HCT116 (cell line): ENCODE results near the gene LHPP. TPM values are rescaled to one million over a fixed set of nuclear protein-coding genes. Genes with fewer than 3 reads are reported as not detected.

Source experiments
- ATAC-seq: fragments of 200-7000 bp; cut with Tn5 transposase; 2 replicates; pipeline ENCODE4 v1.9.1; 2020; ENCODE audit warnings: mild to moderate bottlenecking, moderate library complexity
- BruUV-seq: library from RNA; stranded (reverse); fragments of 400-500 nt; replicated peaks from 2 replicates; lab custom pipeline; 2021; lab: Mats Ljungman, UMichigan
- CTCF ChIA-PET: fragments of 300-600 bp; sonication (Branson Sonifier 250); formaldehyde crosslinking; loops from one replicate; lab custom pipeline; 2021; ENCODE audit warnings: antibody characterized with exemption; lab: Charles Lee
- POLR2A ChIA-PET: fragments of 300-600, 350-600 bp; sonication (Branson Sonifier 250); formaldehyde crosslinking; loops from one replicate; lab custom pipeline; 2021; ENCODE audit warnings: antibody characterized with exemption; lab: Charles Lee
- RAD21 ChIA-PET, 2 experiments: fragments of 300-600 bp; sonication (Branson Sonifier 250); formaldehyde crosslinking; loops; one replicate each; lab custom pipeline; 2023; ENCODE audit warnings: low total read pairs in 2 of 2; ENCODE audit not compliant: uncharacterized antibody in 2 of 2, unreplicated experiment in 2 of 2, low non-redundant PET in 1 of 2; lab: Charles Lee
- DNase-seq: peaks from one replicate; pipeline ENCODE4 v3.0.0-alpha.2; 2010; ENCODE audit warnings: low read depth, low spot score
- H2AFZ ChIP-seq: fragments of 200-600 bp; shearing (Covaris generic), sonication (generic); 2 replicates; pipeline ENCODE4 v1.6.1; 2017; ENCODE audit warnings: low read depth, mixed run types, mixed read lengths, antibody characterized with exemption, low read length; ENCODE audit not compliant: poor library complexity, severe bottlenecking
- H3K27ac ChIP-seq: 2 replicates; pipeline ENCODE4 v1.5.1; 2012; ENCODE audit warnings: low read depth, low read length
- H3K27me3 ChIP-seq: fragments of 200-600 bp; sonication (generic); 2 replicates; pipeline ENCODE4 v1.6.1; 2016; ENCODE audit warnings: mixed run types, low read length, mixed read lengths; ENCODE audit not compliant: insufficient read depth
- H3K36me3 ChIP-seq, 2 experiments: fragments of 200-500 bp in 1 of 2; fragments of 200-600 bp in 1 of 2; sonication (Bioruptor generic) in 1 of 2; sonication (generic) in 1 of 2; 2 replicates each; pipeline versions ENCODE4 v1.5.1 to v1.6.1; 2014 to 2016; ENCODE audit warnings: low read length in 2 of 2, inconsistent platforms in 1 of 2, mixed read lengths in 1 of 2, mixed run types in 1 of 2; ENCODE audit not compliant: insufficient read depth in 2 of 2, control insufficient read depth in 1 of 2
- H3K4me1 ChIP-seq, 2 experiments: fragments of 200-600 bp in 1 of 2; sonication (generic) in 1 of 2; 2 replicates each; pipeline versions ENCODE4 v1.5.1 to v1.6.1; 2012 to 2017; ENCODE audit warnings: low read length in 2 of 2, inconsistent platforms in 1 of 2, mild to moderate bottlenecking in 1 of 2, mixed read lengths in 1 of 2, mixed run types in 1 of 2, moderate library complexity in 1 of 2; ENCODE audit not compliant: insufficient read depth in 2 of 2, control insufficient read depth in 1 of 2
- H3K4me2 ChIP-seq: fragments of 200-600 bp; sonication (generic); 2 replicates; pipeline ENCODE4 v1.6.1; 2017; ENCODE audit warnings: mixed run types, low read length, mixed read lengths
- H3K4me3 ChIP-seq, 2 experiments: fragments of 200-600 bp in 1 of 2; sonication (generic) in 1 of 2; replicated peaks in 1 of 2; 2 replicates each; pipeline ENCODE4 v1.5.1; 2011 to 2016; ENCODE audit warnings: low read length in 2 of 2, control low read depth in 1 of 2, low read depth in 1 of 2, mild to moderate bottlenecking in 1 of 2, mixed read lengths in 1 of 2, mixed run types in 1 of 2
- H3K79me2 ChIP-seq: fragments of 200-600 bp; sonication (generic); 2 replicates; pipeline ENCODE4 v1.6.1; 2017; ENCODE audit warnings: mild to moderate bottlenecking, mixed run types, low read length, moderate library complexity, mixed read lengths; ENCODE audit not compliant: insufficient read depth
- H3K9ac ChIP-seq: fragments of 200-600 bp; sonication (generic); 2 replicates; pipeline ENCODE4 v1.6.1; 2016; ENCODE audit warnings: low read length, mixed read lengths
- H3K9me2 ChIP-seq: fragments of 200-600 bp; sonication (generic), shearing (Covaris generic); 2 replicates; pipeline ENCODE4 v1.6.1; 2017; ENCODE audit warnings: mixed run types, mild to moderate bottlenecking, moderate library complexity; ENCODE audit not compliant: insufficient read depth
- H3K9me3 ChIP-seq, 2 experiments: fragments of 200-500 bp in 1 of 2; fragments of 200-600 bp in 1 of 2; sonication (Bioruptor generic) in 1 of 2; sonication (generic) in 1 of 2; 2 replicates each; pipeline ENCODE4 v1.6.1; 2014 to 2017; ENCODE audit warnings: low read length in 2 of 2, mixed read lengths in 2 of 2, inconsistent platforms in 1 of 2, low read depth in 1 of 2, mild to moderate bottlenecking in 1 of 2, mixed run types in 1 of 2, moderate library complexity in 1 of 2; ENCODE audit not compliant: control insufficient read depth in 1 of 2, insufficient read depth in 1 of 2
- H4K20me1 ChIP-seq: fragments of 200-600 bp; sonication (generic), shearing (Covaris generic); 2 replicates; pipeline ENCODE4 v1.6.1; 2017; ENCODE audit warnings: mixed run types, mild to moderate bottlenecking, moderate library complexity; ENCODE audit not compliant: insufficient read depth
- CEBPB ChIP-seq: IDR thresholded peaks from 2 replicates; pipeline ENCODE4 v1.6.1; 2012; ENCODE audit warnings: low read depth
- EZH2phosphoT487 ChIP-seq: fragments of 200-600 bp; IDR thresholded peaks from 2 replicates; pipeline ENCODE4 v1.6.1; 2018; ENCODE audit warnings: antibody characterized with exemption, borderline replicate concordance
- JUND ChIP-seq: IDR thresholded peaks from 2 replicates; pipeline ENCODE4 v1.6.1; 2012
- RAD21 ChIP-seq: IDR thresholded peaks from 2 replicates; pipeline ENCODE4 v1.6.1; 2012; ENCODE audit warnings: low read depth, mild to moderate bottlenecking
- SIN3A ChIP-seq: IDR thresholded peaks from 2 replicates; pipeline ENCODE4 v1.6.1; 2012; ENCODE audit warnings: low read depth
- ZNF274 ChIP-seq: fragments of 200-500 bp; sonication (Bioruptor generic); IDR thresholded peaks from 2 replicates; pipeline ENCODE4 v1.6.1; 2014; ENCODE audit warnings: mild to moderate bottlenecking, low read depth, low read length, inconsistent platforms
- intact Hi-C: fragments of 100-400 bp; cut with micrococcal nuclease; formaldehyde crosslinking; loops from 2 replicates; pipeline ENCODE4 v1.10.0; 2022
- total RNA-seq: library from RNA; stranded (reverse); gene quantifications from one replicate; pipeline ENCODE4 v1.2.1, GENCODE V29; 2021; ENCODE audit not compliant: unreplicated experiment

LHPP gene
- total RNA-seq, 1 experiment from 2014 or later = 45.8 TPM

DNA sequence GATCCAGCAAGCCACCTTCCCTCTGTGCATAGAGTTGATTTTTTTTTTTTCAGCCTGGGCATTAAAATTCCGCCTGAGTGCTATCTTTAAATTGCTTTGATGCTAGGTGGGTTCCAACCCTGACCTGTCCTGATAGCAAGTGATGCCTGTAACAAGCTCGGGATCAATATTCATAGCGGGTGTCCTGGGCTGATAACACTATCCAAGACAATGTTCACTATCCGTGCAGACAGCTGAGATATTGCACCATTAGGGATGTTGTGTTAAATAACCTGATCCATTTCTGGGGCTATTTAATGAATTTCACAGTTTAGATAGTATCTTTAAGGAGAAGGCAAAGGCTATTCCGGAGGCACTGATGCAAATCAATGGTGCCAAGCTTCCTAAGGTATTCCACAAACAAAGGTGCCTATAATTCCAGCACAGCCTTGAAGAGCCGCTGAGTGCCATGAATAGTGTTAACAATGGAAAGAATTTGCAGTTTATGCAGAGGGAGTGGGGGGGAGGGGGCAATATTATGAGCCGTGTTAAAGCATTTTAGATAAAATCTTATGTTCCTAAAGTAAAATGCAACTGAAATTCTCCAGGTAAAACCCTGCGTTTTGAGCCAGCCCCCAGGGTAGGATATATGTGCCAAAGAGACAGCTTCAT is 7.5 kb upstream of the LHPP start:
- Histone ChIP-seq H3K27ac (no peak overlapping the region), H3K9ac (no peak overlapping the region), H3K4me3 (no peak overlapping the region), H3K9me3 (no peaks in the 10 kb centered on the region), H3K9me2 (no peaks in the 10 kb centered on the region), H2AFZ (no peak overlapping the region), H4K20me1 (no peaks in the 10 kb centered on the region), H3K4me1 (peaks cover 11 to 28% of the 10 kb centered on the region in 2 experiments), H3K4me2 (no peak overlapping the region), H3K27me3 (no peaks in the 10 kb centered on the region; the same call in 1 of the 2 replicates), H3K79me2 (no peaks in the 10 kb centered on the region), H3K36me3 (no peaks in the 10 kb centered on the region)
- ChIA-PET RAD21 (no interaction called here), CTCF (no interaction called here), POLR2A (interaction anchor here (1.2 kb wide), 1 partner anchor 8 kb away, joined by 4 read pairs; the partner anchor contains the start of gene LHPP)
- DNase-seq = no peak
- no peak for ATAC-seq
- TF ChIP-seq CEBPB (no peak), ZNF274 (no peak), RAD21 (no peak), JUND (no peak), SIN3A (no peak)
- no TSS peak for BruUV-seq
- intact Hi-C loops = no loop called here

DNA sequence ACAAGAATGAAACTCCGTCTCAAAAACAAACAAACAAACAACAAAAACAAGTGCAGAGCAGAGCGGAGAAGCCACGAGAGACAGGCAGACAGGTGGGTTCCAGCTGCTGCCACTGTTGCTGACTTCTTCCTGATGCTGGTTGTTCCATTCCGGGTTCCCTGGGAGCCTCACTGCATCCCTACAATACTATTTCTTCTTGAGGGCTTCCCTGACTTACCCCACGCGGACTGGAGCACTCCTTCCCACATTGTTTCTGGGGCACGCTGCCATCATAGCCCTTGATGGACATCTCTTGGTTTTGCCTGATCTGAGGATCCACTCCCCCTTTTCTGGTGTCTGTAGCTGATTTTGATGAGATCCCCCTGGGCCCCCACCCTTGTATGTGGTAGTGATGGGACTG is 6.2 kb upstream of the LHPP start:
- no peak for ATAC-seq
- CTCF ChIA-PET = no interaction called here
- Histone ChIP-seq H3K4me2 (no peak overlapping the region), H3K79me2 (no peaks in the 10 kb centered on the region), H2AFZ (no peak overlapping the region), H3K27me3 (no peaks in the 10 kb centered on the region; the same call in 1 of the 2 replicates), H3K4me1 (peaks cover 7 to 26% of the 10 kb centered on the region in 2 experiments; a peak in 3 of 4 replicates), H3K36me3 (no peaks in the 10 kb centered on the region), H3K9ac (no peak overlapping the region), H3K9me3 (no peaks in the 10 kb centered on the region), H4K20me1 (no peaks in the 10 kb centered on the region), H3K4me3 (no peak overlapping the region), H3K27ac (no peak overlapping the region), H3K9me2 (no peaks in the 10 kb centered on the region)
- BruUV-seq = no TSS peak
- RAD21 ChIA-PET = no interaction called here
- POLR2A ChIA-PET = no interaction called here
- no peak for DNase-seq
- intact Hi-C loops = no loop called here
- TF ChIP-seq EZH2phosphoT487 = no peak
